Upper lobe of left lung (tissue), 4 donors: ENCODE measurements around the gene CAV1.

Experiments used
- CTCF ChIP-seq, 6 experiments: fragments of 450-650 bp in 4 of 6; fragments of 200-600 bp in 2 of 6; sonication (generic) in 2 of 6; IDR thresholded peaks; one replicate each; pipeline ENCODE4 v1.5.1; 2016 to 2019; ENCODE audit warnings: antibody characterized with exemption in 6 of 6
- EP300 ChIP-seq, 4 donors: sonication (generic); formaldehyde crosslinking; IDR thresholded peaks; one replicate each; pipeline ENCODE4 v1.5.1; 2017; ENCODE audit warnings: antibody characterized with exemption in 4 of 4, control low read depth in 2 of 4
- POLR2A ChIP-seq, 4 donors: fragments of 450-650 bp; IDR thresholded peaks; one replicate each; pipeline ENCODE4 v1.5.1; 2016 to 2017; ENCODE audit warnings: antibody characterized with exemption in 4 of 4, mild to moderate bottlenecking in 2 of 4
- POLR2AphosphoS5 ChIP-seq, 2 donors: sonication (generic); formaldehyde crosslinking; IDR thresholded peaks; one replicate each; pipeline ENCODE4 v1.5.1; 2017; ENCODE audit warnings: antibody characterized with exemption in 2 of 2

GRCh38 chr7:116529250-116529649 is 4.4 kb downstream of the CAV1 start:
- no peak for TF ChIP-seq CTCF (IDR thresholded peaks at IDR 0.05)
- TF ChIP-seq POLR2A (IDR thresholded peaks at IDR 0.05), result no peak
- TF ChIP-seq POLR2AphosphoS5 (IDR thresholded peaks at IDR 0.05), result no peak
- TF ChIP-seq EP300 (IDR thresholded peaks at IDR 0.05), result no peak
